Esophagus muscularis mucosa (tissue), 4 donors: ENCODE results near the gene SCN2A.

ENCODE experiments used
- CTCF ChIP-seq, 3 experiments: fragments of 200-600 bp in 2 of 3; fragments of 450-650 bp in 1 of 3; sonication (generic) in 2 of 3; IDR thresholded peaks; one replicate each; pipeline ENCODE4 v1.5.1; 2017 to 2019; ENCODE audit warnings: antibody characterized with exemption in 3 of 3, mild to moderate bottlenecking in 2 of 3, moderate library complexity in 1 of 3
- EP300 ChIP-seq: sonication (generic); formaldehyde crosslinking; IDR thresholded peaks from one replicate; pipeline ENCODE4 v1.6.1; 2017; ENCODE audit warnings: antibody characterized with exemption
- POLR2A ChIP-seq: fragments of 450-650 bp; IDR thresholded peaks from one replicate; pipeline ENCODE4 v1.6.1; 2017; ENCODE audit warnings: antibody characterized with exemption, moderate library complexity, mild to moderate bottlenecking, low read depth

GRCh38 chr2:165197346-165197745, 41.9 kb upstream of the SCN2A start:
- TF ChIP-seq CTCF (IDR thresholded peaks at IDR 0.05) (no peak), POLR2A (no peak), EP300 (no peak)
